K562 (cell line): ENCODE data around the gene CCDC106. TPM values are rescaled to one million over a fixed set of nuclear protein-coding genes. Genes with fewer than 3 reads are reported as not detected.
A peak's percentile ranks its signal among the peaks of the same experiment; 100 is the strongest.

Experiments
- ARNT ChIP-seq, 2 experiments: fragments of 450-650 bp; IDR thresholded peaks; 2 replicates each; pipeline ENCODE4 v1.6.1; 2016; ENCODE audit warnings: mild to moderate bottlenecking in 1 of 2
- CBX8 ChIP-seq: fragments of 200-600 bp; sonication (generic); IDR thresholded peaks from 2 replicates; pipeline ENCODE4 v1.6.1; 2012; ENCODE audit warnings: borderline replicate concordance, mixed run types, low read depth, mild to moderate bottlenecking, moderate library complexity, mixed read lengths, low read length, control low read depth, inconsistent platforms; ENCODE audit not compliant: poor library complexity, severe bottlenecking; ENCODE audit errors: extremely low read depth
- CTBP1 ChIP-seq: fragments of 450-650 bp; IDR thresholded peaks from 2 replicates; pipeline ENCODE4 v1.6.1; 2016; ENCODE audit warnings: borderline replicate concordance
- DMBX1 ChIP-seq: fragments of 250-450 bp; sonication (Bioruptor Pico); IDR thresholded peaks from 2 replicates; pipeline ENCODE4 v1.8.0; 2022; ENCODE audit warnings: inconsistent platforms, mild to moderate bottlenecking, moderate library complexity, borderline replicate concordance
- DNMT1 ChIP-seq: fragments of 450-650 bp; IDR thresholded peaks from 2 replicates; pipeline ENCODE4 v1.6.1; 2016; ENCODE audit warnings: antibody characterized with exemption, mild to moderate bottlenecking
- KDM2B ChIP-seq: fragments of 250-450 bp; sonication (Bioruptor Pico); IDR thresholded peaks from 2 replicates; pipeline ENCODE4 v1.8.0; 2021; ENCODE audit warnings: mild to moderate bottlenecking, moderate library complexity
- MCM2 ChIP-seq: fragments of 450-650 bp; IDR thresholded peaks from 2 replicates; pipeline ENCODE4 v1.6.1; 2017; ENCODE audit warnings: low read depth, mild to moderate bottlenecking
- RFX7 ChIP-seq: fragments of 250-450 bp; sonication (Bioruptor Pico); IDR thresholded peaks from 2 replicates; pipeline ENCODE4 v1.5.1; 2021; ENCODE audit warnings: mild to moderate bottlenecking
- RUNX1 ChIP-seq: sonication (generic); IDR thresholded peaks from 2 replicates; pipeline ENCODE4 v1.6.1; 2016; ENCODE audit warnings: antibody characterized with exemption, low read depth
- ZC3H11A ChIP-seq: IDR thresholded peaks from 2 replicates; pipeline ENCODE4 v1.6.1; 2012; ENCODE audit warnings: low read depth, low read length, improper control_type of control experiment
- ZNF263 ChIP-seq: sonication (generic); formaldehyde crosslinking; IDR thresholded peaks from 2 replicates; pipeline ENCODE4 v1.8.0; 2022; ENCODE audit warnings: mild to moderate bottlenecking, missing genetic modification reagents, borderline replicate concordance
- ZNF444 ChIP-seq: fragments of 250-450 bp; sonication (Bioruptor Pico); IDR thresholded peaks from 2 replicates; pipeline ENCODE4 v1.4.0; 2020; ENCODE audit warnings: mild to moderate bottlenecking, moderate library complexity
- ZNF589 ChIP-seq: fragments of 200-800 bp; sonication (Bioruptor generic); IDR thresholded peaks from 2 replicates; pipeline ENCODE4 v1.6.1; 2016; ENCODE audit warnings: low read depth, missing genetic modification characterization, missing compliant biosample characterization
- polyA plus RNA-seq, 8 experiments: library from polyadenylated mRNA; depleted of rRNA in 4 of 8; stranded (reverse) in 5 of 8; unstranded in 3 of 8; fragments of >200 nt; fragmentation: Nextera tagmentation in 2 of 8; fragmentation: Illumina TruSeq in 1 of 8; extraction: Ambion mirVana in 2 of 8; extraction: Trizol in 1 of 8; gene quantifications; 2 replicates each; pipeline versions ENCODE4 v1.2.1 to v1.2.3, GENCODE V29; 2011 to 2014; ENCODE audit warnings: inconsistent platforms in 1 of 8, missing spikeins in 1 of 8
- total RNA-seq, 7 experiments: library from RNA; depleted of rRNA in 6 of 7; stranded (reverse); fragments of >200 nt in 6 of 7; fragmentation: Illumina TruSeq in 2 of 7; extraction: Trizol in 2 of 7; gene quantifications; 2 replicates each; pipeline versions ENCODE4 v1.2.1 to v1.2.3, GENCODE V29; 2011 to 2021; ENCODE audit warnings: low replicate concordance in 1 of 7
- TF ChIP-seq, protein P1 (sequence below): fragments of 450-650 bp; IDR thresholded peaks from 2 replicates; pipeline ENCODE4 v1.6.1; 2018; ENCODE audit not compliant: partially characterized antibody
- TF ChIP-seq, protein P2 (sequence below): sonication (generic); formaldehyde crosslinking; IDR thresholded peaks from 2 replicates; pipeline ENCODE4 v1.8.1; 2023; ENCODE audit warnings: missing genetic modification reagents, mild to moderate bottlenecking, borderline replicate concordance
- TF ChIP-seq, protein P3 (sequence below), 2 experiments: IDR thresholded peaks; 2 replicates each; pipeline ENCODE4 v1.6.1; 2011; ENCODE audit warnings: borderline replicate concordance in 1 of 2, control low read depth in 1 of 2, low read depth in 1 of 2, low read length in 1 of 2, mild to moderate bottlenecking in 1 of 2, mixed read lengths in 1 of 2, moderate library complexity in 1 of 2; ENCODE audit not compliant: insufficient read depth in 1 of 2, insufficient read length in 1 of 2, poor library complexity in 1 of 2, severe bottlenecking in 1 of 2; ENCODE audit errors: extremely low read depth in 1 of 2

Gene CCDC106
- total and polyA plus RNA-seq, 9 of the 15 experiments (the other 6 are each of a cell fraction or from before 2014, with no cell fraction given): 0.10 to 27.5 (median 15.0) TPM; not detected in 1

DNA sequence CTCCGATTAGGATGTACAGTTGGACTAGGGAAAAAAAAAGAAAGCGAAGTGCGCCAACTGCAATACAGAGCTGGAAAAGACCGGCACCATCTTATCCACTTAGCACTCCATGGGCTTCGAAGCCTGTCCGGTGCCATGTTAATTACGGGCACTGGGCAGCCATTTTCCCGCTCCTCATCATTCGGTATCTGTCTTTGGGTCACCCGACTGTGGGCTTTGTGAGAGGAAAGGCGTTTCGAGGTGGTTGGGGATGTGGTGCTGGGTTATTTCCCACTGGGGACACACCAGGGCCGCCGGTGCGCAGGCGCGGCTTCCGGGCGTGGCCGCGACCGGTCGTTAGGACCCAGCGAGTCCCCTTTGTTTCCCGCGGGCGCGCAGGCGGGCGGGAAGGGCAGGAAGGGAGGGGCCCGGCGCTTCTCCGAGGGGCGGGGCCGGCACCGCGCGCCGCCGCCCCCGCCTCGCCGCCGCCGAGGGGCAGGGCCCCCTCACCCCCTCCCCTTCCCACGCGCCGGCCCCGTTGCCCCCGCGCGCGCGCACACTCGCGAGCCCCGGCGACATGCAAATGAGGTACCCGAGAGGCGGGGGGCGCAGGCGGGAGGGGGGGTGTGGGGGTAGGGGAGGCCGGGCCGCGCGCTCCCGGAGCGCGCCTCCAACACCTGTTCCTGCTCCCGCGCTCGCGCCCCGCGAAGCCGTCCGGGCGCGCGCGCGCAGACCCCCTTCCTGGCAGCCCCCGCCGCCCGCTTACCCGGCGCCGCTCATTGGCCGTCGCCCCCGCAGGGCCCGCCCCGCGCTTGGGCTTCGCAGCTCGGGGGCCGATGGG lies 48.0 kb upstream of the CCDC106 start, which contains the start of gene ZNF524 (continued):
- no peak for TF ChIP-seq ZNF263 (CRISPR knock-in tag)
- TF ChIP-seq RFX7 (CRISPR knock-in tag): no peak
- TF ChIP-seq, protein P1, sequence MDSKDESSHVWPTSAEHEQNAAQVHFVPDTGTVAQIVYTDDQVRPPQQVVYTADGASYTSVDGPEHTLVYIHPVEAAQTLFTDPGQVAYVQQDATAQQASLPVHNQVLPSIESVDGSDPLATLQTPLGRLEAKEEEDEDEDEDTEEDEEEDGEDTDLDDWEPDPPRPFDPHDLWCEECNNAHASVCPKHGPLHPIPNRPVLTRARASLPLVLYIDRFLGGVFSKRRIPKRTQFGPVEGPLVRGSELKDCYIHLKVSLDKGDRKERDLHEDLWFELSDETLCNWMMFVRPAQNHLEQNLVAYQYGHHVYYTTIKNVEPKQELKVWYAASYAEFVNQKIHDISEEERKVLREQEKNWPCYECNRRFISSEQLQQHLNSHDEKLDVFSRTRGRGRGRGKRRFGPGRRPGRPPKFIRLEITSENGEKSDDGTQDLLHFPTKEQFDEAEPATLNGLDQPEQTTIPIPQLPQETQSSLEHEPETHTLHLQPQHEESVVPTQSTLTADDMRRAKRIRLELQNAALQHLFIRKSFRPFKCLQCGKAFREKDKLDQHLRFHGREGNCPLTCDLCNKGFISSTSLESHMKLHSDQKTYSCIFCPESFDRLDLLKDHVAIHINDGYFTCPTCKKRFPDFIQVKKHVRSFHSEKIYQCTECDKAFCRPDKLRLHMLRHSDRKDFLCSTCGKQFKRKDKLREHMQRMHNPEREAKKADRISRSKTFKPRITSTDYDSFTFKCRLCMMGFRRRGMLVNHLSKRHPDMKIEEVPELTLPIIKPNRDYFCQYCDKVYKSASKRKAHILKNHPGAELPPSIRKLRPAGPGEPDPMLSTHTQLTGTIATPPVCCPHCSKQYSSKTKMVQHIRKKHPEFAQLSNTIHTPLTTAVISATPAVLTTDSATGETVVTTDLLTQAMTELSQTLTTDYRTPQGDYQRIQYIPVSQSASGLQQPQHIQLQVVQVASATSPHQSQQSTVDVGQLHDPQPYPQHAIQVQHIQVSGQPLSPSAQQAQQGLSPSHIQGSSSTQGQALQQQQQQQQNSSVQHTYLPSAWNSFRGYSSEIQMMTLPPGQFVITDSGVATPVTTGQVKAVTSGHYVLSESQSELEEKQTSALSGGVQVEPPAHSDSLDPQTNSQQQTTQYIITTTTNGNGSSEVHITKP: peak; percentile 59
- no peak for TF ChIP-seq DNMT1
- peak; percentile 85 for TF ChIP-seq ZNF589 (CRISPR knock-in tag)
- TF ChIP-seq DMBX1 (CRISPR knock-in tag): peak; percentile 62
- no peak for TF ChIP-seq ZNF444 (CRISPR knock-in tag)
- TF ChIP-seq CBX8: no peak
- TF ChIP-seq ZC3H11A: no peak
- TF ChIP-seq, protein P2, sequence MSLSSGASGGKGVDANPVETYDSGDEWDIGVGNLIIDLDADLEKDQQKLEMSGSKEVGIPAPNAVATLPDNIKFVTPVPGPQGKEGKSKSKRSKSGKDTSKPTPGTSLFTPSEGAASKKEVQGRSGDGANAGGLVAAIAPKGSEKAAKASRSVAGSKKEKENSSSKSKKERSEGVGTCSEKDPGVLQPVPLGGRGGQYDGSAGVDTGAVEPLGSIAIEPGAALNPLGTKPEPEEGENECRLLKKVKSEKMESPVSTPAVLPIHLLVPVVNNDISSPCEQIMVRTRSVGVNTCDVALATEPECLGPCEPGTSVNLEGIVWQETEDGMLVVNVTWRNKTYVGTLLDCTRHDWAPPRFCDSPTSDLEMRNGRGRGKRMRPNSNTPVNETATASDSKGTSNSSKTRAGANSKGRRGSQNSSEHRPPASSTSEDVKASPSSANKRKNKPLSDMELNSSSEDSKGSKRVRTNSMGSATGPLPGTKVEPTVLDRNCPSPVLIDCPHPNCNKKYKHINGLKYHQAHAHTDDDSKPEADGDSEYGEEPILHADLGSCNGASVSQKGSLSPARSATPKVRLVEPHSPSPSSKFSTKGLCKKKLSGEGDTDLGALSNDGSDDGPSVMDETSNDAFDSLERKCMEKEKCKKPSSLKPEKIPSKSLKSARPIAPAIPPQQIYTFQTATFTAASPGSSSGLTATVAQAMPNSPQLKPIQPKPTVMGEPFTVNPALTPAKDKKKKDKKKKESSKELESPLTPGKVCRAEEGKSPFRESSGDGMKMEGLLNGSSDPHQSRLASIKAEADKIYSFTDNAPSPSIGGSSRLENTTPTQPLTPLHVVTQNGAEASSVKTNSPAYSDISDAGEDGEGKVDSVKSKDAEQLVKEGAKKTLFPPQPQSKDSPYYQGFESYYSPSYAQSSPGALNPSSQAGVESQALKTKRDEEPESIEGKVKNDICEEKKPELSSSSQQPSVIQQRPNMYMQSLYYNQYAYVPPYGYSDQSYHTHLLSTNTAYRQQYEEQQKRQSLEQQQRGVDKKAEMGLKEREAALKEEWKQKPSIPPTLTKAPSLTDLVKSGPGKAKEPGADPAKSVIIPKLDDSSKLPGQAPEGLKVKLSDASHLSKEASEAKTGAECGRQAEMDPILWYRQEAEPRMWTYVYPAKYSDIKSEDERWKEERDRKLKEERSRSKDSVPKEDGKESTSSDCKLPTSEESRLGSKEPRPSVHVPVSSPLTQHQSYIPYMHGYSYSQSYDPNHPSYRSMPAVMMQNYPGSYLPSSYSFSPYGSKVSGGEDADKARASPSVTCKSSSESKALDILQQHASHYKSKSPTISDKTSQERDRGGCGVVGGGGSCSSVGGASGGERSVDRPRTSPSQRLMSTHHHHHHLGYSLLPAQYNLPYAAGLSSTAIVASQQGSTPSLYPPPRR (CRISPR knock-in tag): no peak
- peak; percentile 51 for TF ChIP-seq CTBP1
- no peak; the same call in 1 of the 2 replicates for TF ChIP-seq RUNX1
- no peak for TF ChIP-seq MCM2
- TF ChIP-seq, protein P3, sequence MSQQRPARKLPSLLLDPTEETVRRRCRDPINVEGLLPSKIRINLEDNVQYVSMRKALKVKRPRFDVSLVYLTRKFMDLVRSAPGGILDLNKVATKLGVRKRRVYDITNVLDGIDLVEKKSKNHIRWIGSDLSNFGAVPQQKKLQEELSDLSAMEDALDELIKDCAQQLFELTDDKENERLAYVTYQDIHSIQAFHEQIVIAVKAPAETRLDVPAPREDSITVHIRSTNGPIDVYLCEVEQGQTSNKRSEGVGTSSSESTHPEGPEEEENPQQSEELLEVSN (IDR thresholded peaks at IDR 0.05; ENCODE audit: borderline replicate concordance in 1 of 2, extremely low read depth in 1 of 2, insufficient read depth in 1 of 2, insufficient read length in 1 of 2, low read depth in 1 of 2, low read length in 1 of 2, poor library complexity in 1 of 2, severe bottlenecking in 1 of 2): peak in 1 of 2 experiments; percentile 86
- TF ChIP-seq KDM2B: no peak
- no peak for TF ChIP-seq ARNT (IDR thresholded peaks at IDR 0.05)
